Natural killer cell treated with Interleukin-12 subunit alpha and Interleukin-12 subunit beta and Interleukin-15 and Interleukin-18, amount 100 ng/mL, for 72 hours (primary cell): Measurements from ENCODE around the gene AKAP13. TPM values are rescaled to one million over a fixed set of nuclear protein-coding genes. Genes with fewer than 3 reads are reported as not detected.
A peak's percentile ranks its signal among the peaks of the same experiment; 100 is the strongest.

Experiments used
- ATAC-seq, 2 donors: fragments of 150-1000 bp; cut with Tn5 transposase in 1 of 2; sonication (Bioruptor Pico), chemical (Tn5 transposase) in 1 of 2; 2 replicates each; pipeline ENCODE4 v1.10.0; 2021
- DNase-seq: peaks from one replicate; pipeline ENCODE4 v3.0.0; 2022; ENCODE audit warnings: low spot score
- H3K27ac Mint-ChIP-seq, 2 donors: 1 replicate in 1 of 2; 2 replicates in 1 of 2; pipeline ENCODE4 v1.8.0; 2022; ENCODE audit warnings: mixed read lengths in 2 of 2, mild to moderate bottlenecking in 1 of 2, moderate library complexity in 1 of 2
- H3K27me3 Mint-ChIP-seq, 2 donors: 1 replicate in 1 of 2; 2 replicates in 1 of 2; pipeline ENCODE4 v1.8.0; 2022; ENCODE audit warnings: mixed read lengths in 2 of 2
- H3K36me3 Mint-ChIP-seq: one replicate; pipeline ENCODE4 v1.8.0; 2022; ENCODE audit warnings: mixed read lengths
- H3K4me1 Mint-ChIP-seq, 2 donors: 1 replicate in 1 of 2; 2 replicates in 1 of 2; pipeline ENCODE4 v1.8.0; 2022; ENCODE audit warnings: low read depth in 2 of 2, mixed read lengths in 2 of 2, mild to moderate bottlenecking in 1 of 2
- H3K4me3 Mint-ChIP-seq: one replicate; pipeline ENCODE4 v1.8.0; 2022; ENCODE audit warnings: mixed read lengths
- H3K9me3 Mint-ChIP-seq: 2 replicates; pipeline ENCODE4 v1.8.0; 2022; ENCODE audit warnings: mixed read lengths
- total RNA-seq, 2 donors: library from RNA; stranded (reverse); gene quantifications; one replicate each; pipeline ENCODE4 v1.2.3, GENCODE V29; 2022

AKAP13 gene
- total RNA-seq, 2 donors from 2014 or later: 142 to 176 TPM

GRCh38 chr15:85763157-85763556, 382.8 kb downstream of the AKAP13 start:
- peaks cover 0 to 3% of the 10 kb centered on the region in 2 donors for H3K4me1 Mint-ChIP-seq
- H3K27me3 Mint-ChIP-seq: no peaks in the 10 kb centered on the region
- peak overlapping the region in 1 of 2 donors; percentile 60 for H3K27ac Mint-ChIP-seq

GRCh38 chr15:85763673-85764633, 383.6 kb downstream of the AKAP13 start:
- Mint-ChIP-seq H3K9me3 (no peaks in the 10 kb centered on the region), H3K27ac (no peak overlapping the region), H3K4me1 (peaks cover 0 to 3% of the 10 kb centered on the region in 2 donors), H3K27me3 (no peaks in the 10 kb centered on the region), H3K36me3 (no peaks in the 10 kb centered on the region), H3K4me3 (no peak overlapping the region)
- no peak for DNase-seq
- ATAC-seq: no peak

More at GRCh38 chr15:85763157-85763556, 382.8 kb downstream of the AKAP13 start:
- Mint-ChIP-seq H3K9me3 (no peaks in the 10 kb centered on the region), H3K4me3 (no peak overlapping the region), H3K36me3 (no peaks in the 10 kb centered on the region)
- DNase-seq: no peak
- ATAC-seq: no peak

GRCh38 chr15:85764649-85765277, 384.4 kb downstream of the AKAP13 start:
- Mint-ChIP-seq H3K27me3 (no peaks in the 10 kb centered on the region), H3K36me3 (no peaks in the 10 kb centered on the region), H3K4me1 (peaks cover 0 to 3% of the 10 kb centered on the region in 2 donors), H3K27ac (no peak overlapping the region), H3K9me3 (no peaks in the 10 kb centered on the region), H3K4me3 (no peak overlapping the region)
- DNase-seq (no peak), ATAC-seq (no peak)

GRCh38 chr15:85766001-85766831, 385.8 kb downstream of the AKAP13 start:
- ATAC-seq: no peak
- no peaks in the 10 kb centered on the region for H3K36me3 Mint-ChIP-seq
- no peaks in the 10 kb centered on the region for H3K27me3 Mint-ChIP-seq
- no peaks in the 10 kb centered on the region for H3K9me3 Mint-ChIP-seq
- H3K27ac Mint-ChIP-seq: no peak overlapping the region
- H3K4me3 Mint-ChIP-seq: no peak overlapping the region
- peaks cover 0 to 3% of the 10 kb centered on the region in 2 donors for H3K4me1 Mint-ChIP-seq
- no peak for DNase-seq

- H3K27ac Mint-ChIP-seq: no peak overlapping the region
- DNase-seq (no peak), ATAC-seq (no peak)
- H3K4me1 Mint-ChIP-seq: peaks cover 2% of the 10 kb centered on the region in 2 donors
- no peak overlapping the region for H3K4me3 Mint-ChIP-seq
- no peaks in the 10 kb centered on the region for H3K27me3 Mint-ChIP-seq
- H3K9me3 Mint-ChIP-seq: no peaks in the 10 kb centered on the region
- no peaks in the 10 kb centered on the region for H3K36me3 Mint-ChIP-seq
Observed at GRCh38 chr15:85767785-85768529, 387.6 kb downstream of the AKAP13 start.

- H3K27me3 Mint-ChIP-seq: no peaks in the 10 kb centered on the region
- no peak for ATAC-seq
- no peaks in the 10 kb centered on the region for H3K9me3 Mint-ChIP-seq
- no peak overlapping the region for H3K27ac Mint-ChIP-seq
- DNase-seq: no peak
- peaks cover 4 to 6% of the 10 kb centered on the region in 2 donors for H3K4me1 Mint-ChIP-seq
- H3K36me3 Mint-ChIP-seq: no peaks in the 10 kb centered on the region
- H3K4me3 Mint-ChIP-seq: no peak overlapping the region
Observed at GRCh38 chr15:85768595-85769168, 388.3 kb downstream of the AKAP13 start.

GRCh38 chr15:85769182-85769900, 388.9 kb downstream of the AKAP13 start:
- ATAC-seq (no peak), DNase-seq (no peak)
- no peaks in the 10 kb centered on the region for H3K9me3 Mint-ChIP-seq
- H3K36me3 Mint-ChIP-seq: no peaks in the 10 kb centered on the region
- peaks cover 4 to 6% of the 10 kb centered on the region in 2 donors for H3K4me1 Mint-ChIP-seq
- H3K27ac Mint-ChIP-seq: no peak overlapping the region
- H3K4me3 Mint-ChIP-seq: no peak overlapping the region
- H3K27me3 Mint-ChIP-seq: no peaks in the 10 kb centered on the region

- Mint-ChIP-seq H3K36me3 (no peaks in the 10 kb centered on the region), H3K27me3 (no peaks in the 10 kb centered on the region), H3K4me1 (peaks cover 4 to 6% of the 10 kb centered on the region in 2 donors), H3K4me3 (no peak overlapping the region), H3K9me3 (no peaks in the 10 kb centered on the region), H3K27ac (no peak overlapping the region)
- no peak for DNase-seq
- no peak for ATAC-seq
Observed at GRCh38 chr15:85770096-85771041, 390.0 kb downstream of the AKAP13 start.

GRCh38 chr15:85771271-85771670, 390.9 kb downstream of the AKAP13 start:
- no peaks in the 10 kb centered on the region for H3K36me3 Mint-ChIP-seq
- H3K4me3 Mint-ChIP-seq: no peak overlapping the region
- peaks cover 4 to 6% of the 10 kb centered on the region in 2 donors for H3K4me1 Mint-ChIP-seq
- DNase-seq (no peak), ATAC-seq (no peak)
- no peaks in the 10 kb centered on the region for H3K9me3 Mint-ChIP-seq
- no peak overlapping the region for H3K27ac Mint-ChIP-seq
- H3K27me3 Mint-ChIP-seq: no peaks in the 10 kb centered on the region

- Mint-ChIP-seq H3K4me3 (no peak overlapping the region), H3K36me3 (no peaks in the 10 kb centered on the region), H3K4me1 (peaks cover 4 to 6% of the 10 kb centered on the region in 2 donors), H3K9me3 (no peaks in the 10 kb centered on the region), H3K27me3 (no peaks in the 10 kb centered on the region), H3K27ac (peak overlapping the region in 1 of 2 donors; percentile 61)
- ATAC-seq (no peak), DNase-seq (no peak)
Observed at GRCh38 chr15:85771781-85772445, 391.5 kb downstream of the AKAP13 start.

GRCh38 chr15:85772668-85773067, 392.3 kb downstream of the AKAP13 start:
- H3K27ac Mint-ChIP-seq: no peak overlapping the region
- H3K9me3 Mint-ChIP-seq: no peaks in the 10 kb centered on the region
- peaks cover 4 to 6% of the 10 kb centered on the region in 2 donors for H3K4me1 Mint-ChIP-seq
- peak; percentile 35 for DNase-seq
- no peak overlapping the region for H3K4me3 Mint-ChIP-seq
- ATAC-seq: no peak
- H3K27me3 Mint-ChIP-seq: no peaks in the 10 kb centered on the region
- no peaks in the 10 kb centered on the region for H3K36me3 Mint-ChIP-seq
